ENCODE results near the gene CLK3. TPM values are rescaled to one million over a fixed set of nuclear protein-coding genes. Genes with fewer than 3 reads are reported as not detected.

The CLK3 gene
- 119 and 122 TPM in 2 replicates for total RNA-seq

DNA sequence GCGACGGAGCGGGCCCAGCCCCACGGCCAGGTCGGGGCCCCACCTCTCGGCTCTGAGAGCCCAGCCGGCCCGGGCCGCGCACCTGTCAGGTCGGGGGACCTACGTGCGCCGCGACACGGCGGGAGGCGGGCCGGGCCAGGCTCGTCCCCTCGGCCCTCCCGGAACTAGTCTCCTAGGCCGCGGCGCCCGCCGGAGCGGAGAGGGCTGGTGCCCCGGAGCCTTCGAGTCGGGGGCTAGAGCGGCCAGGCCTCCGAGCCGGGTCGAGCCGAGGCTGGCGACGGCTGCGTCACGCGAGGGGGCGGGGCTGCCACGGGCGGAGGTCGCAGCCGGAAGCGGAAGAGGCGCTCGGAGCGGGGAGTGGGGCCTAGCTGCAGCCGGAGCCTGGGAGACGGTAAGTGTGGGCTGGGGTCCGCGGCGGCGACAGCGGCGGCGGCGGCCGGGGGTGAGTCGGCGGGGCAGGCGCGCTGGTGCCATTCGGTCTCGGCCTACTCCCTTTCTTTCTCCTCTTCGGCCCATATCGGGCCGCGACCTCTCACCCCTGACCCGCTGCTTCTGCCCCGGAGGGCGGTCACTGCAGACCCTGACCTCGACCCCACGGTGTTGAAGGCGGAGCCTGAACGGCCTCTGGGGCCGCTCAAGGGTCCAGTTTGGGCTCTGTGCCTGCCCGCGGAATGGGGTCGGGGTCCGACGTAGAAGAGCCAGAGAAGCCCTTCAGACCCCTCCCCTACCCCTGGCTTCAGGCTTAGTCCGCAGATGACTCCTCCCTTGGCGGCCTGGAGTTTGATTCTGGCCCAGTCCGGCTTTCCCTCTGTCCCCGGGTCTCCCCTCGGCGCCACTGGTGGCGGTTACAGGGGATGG, at the start of gene CLK3:
CLK3 (plus strand) TSS at position 329 of the 858 bp plus-strand sequence. CDS start 3,361 bp downstream, outside the sequence.
- DNase-seq (ENCODE audit: low spot score) = peak; percentile 95
- H3K27ac Mint-ChIP-seq = peak within 1 kb of the TSS; percentile 97
- intact Hi-C loops (cut with micrococcal nuclease) = loop anchor here (1.0 to 2.0 kb wide), 4 partner anchors 17 to 241 kb away; partner anchors contain the start of gene UBL7
- H3K4me3 Mint-ChIP-seq (ENCODE audit: low read depth) = peak within 1 kb of the TSS; percentile 96
- no peaks in the 10 kb centered on the region for H3K9me3 Mint-ChIP-seq
- peaks cover 28% of the 10 kb centered on the region for H3K4me1 Mint-ChIP-seq (ENCODE audit: low read depth)
- peaks cover 29% of the 10 kb centered on the region for H3K36me3 Mint-ChIP-seq (ENCODE audit: low read depth)
- no peaks in the 10 kb centered on the region for H3K27me3 Mint-ChIP-seq (ENCODE audit: low read depth)

DNA sequence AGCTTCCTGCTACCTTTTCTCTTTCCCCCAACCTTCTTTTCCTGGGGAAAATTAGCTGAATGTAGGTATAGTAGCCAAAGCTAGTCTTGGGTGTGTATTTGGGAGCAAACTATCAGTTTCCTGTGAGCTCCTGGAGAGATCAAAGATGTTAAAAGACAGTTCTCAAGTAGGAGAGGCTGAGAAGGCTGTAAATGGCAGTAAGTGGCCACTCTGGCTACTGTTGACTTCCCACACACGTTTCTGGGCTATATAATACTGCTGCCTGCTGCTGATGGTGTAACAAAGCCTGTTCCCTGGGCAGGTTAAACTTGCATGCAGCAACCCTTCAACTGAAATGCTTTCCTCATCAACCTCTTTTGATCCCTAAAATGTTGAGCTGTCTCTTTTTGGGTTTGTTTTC, 47.0 kb upstream of the CLK3 start:
- Mint-ChIP-seq H3K4me3 (ENCODE audit: low read depth) (no peak overlapping the region), H3K27ac (no peak overlapping the region), H3K27me3 (ENCODE audit: low read depth) (no peaks in the 10 kb centered on the region), H3K9me3 (no peaks in the 10 kb centered on the region), H3K4me1 (ENCODE audit: low read depth) (peaks cover 24% of the 10 kb centered on the region), H3K36me3 (ENCODE audit: low read depth) (peaks cover 65% of the 10 kb centered on the region)
- DNase-seq (ENCODE audit: low spot score) = no peak
- intact Hi-C loops (cut with micrococcal nuclease) = no loop called here

DNA sequence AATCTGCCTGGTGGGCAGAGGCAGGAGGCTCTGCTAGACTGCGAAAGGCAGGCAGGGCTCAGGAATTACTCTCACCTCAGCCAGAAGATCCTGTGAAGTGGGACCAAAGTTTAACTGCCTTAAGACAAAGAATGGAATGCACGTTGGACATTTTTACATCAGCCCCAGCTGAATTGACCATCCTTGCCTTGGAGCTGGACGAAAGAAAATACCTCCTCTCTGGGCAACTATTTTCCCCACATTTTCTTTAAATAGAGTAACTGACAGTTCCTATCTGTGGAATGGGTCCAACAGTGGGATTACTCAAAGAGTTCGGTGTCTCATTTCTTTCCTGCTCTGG, 45.9 kb upstream of the CLK3 start:
- Mint-ChIP-seq H3K4me1 (ENCODE audit: low read depth) (peaks cover 26% of the 10 kb centered on the region), H3K27ac (no peak overlapping the region), H3K4me3 (ENCODE audit: low read depth) (no peak overlapping the region), H3K9me3 (no peaks in the 10 kb centered on the region), H3K27me3 (ENCODE audit: low read depth) (no peaks in the 10 kb centered on the region), H3K36me3 (ENCODE audit: low read depth) (peaks cover 65% of the 10 kb centered on the region)
- intact Hi-C loops (cut with micrococcal nuclease) = no loop called here
- DNase-seq (ENCODE audit: low spot score) = no peak

DNA sequence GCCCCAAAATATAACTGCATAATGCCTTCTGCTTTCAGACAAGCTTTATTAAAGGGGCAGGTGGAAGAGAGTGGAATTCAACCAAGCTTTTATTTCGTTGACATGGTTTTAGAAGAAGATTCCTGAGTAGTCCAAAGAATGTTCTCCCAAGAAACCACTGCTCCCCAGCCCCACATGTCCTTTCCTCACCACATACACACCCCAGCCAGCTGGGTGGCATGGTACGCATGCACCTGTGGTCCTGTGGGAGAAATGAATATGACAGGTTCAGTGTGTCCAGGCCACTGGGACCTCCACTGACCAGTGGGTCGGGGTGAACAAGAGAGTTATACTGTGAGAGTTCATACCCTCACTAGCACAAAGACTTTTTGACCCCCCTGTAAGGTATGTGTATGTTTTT, 44.4 kb upstream of the CLK3 start:
- peaks cover 25% of the 10 kb centered on the region for H3K4me1 Mint-ChIP-seq (ENCODE audit: low read depth)
- intact Hi-C loops (cut with micrococcal nuclease) = no loop called here
- H3K4me3 Mint-ChIP-seq (ENCODE audit: low read depth) = no peak overlapping the region
- no peaks in the 10 kb centered on the region for H3K9me3 Mint-ChIP-seq
- H3K36me3 Mint-ChIP-seq (ENCODE audit: low read depth) = peaks cover 73% of the 10 kb centered on the region
- no peak for DNase-seq (ENCODE audit: low spot score)
- H3K27me3 Mint-ChIP-seq (ENCODE audit: low read depth) = no peaks in the 10 kb centered on the region
- H3K27ac Mint-ChIP-seq = no peak overlapping the region

DNA sequence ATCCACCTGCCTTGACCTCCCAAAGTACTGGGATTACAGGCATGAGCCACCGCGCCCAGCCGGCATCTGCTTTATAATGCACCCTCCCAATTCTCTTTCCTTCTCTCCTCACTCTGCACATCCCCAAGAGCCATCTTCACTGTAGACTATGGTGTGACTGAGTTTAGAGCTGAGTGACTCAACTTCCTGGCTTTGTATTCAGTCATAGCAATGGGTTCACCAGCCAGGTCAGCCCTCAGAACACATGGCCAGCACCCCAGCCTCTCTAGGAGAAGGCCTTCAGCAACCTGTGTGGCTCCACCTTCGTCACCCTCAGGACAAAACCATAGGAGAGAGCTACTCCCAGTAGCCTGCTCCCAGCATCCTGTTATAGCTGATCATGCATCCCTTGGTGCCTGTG, 41.6 kb upstream of the CLK3 start:
- Mint-ChIP-seq H3K4me3 (ENCODE audit: low read depth) (no peak overlapping the region), H3K9me3 (no peaks in the 10 kb centered on the region), H3K27ac (peak overlapping the region; percentile 54), H3K36me3 (ENCODE audit: low read depth) (peaks cover 68% of the 10 kb centered on the region), H3K27me3 (ENCODE audit: low read depth) (no peaks in the 10 kb centered on the region), H3K4me1 (ENCODE audit: low read depth) (peaks cover 10% of the 10 kb centered on the region)
- DNase-seq (ENCODE audit: low spot score) = no peak
- intact Hi-C loops (cut with micrococcal nuclease) = no loop called here

DNA sequence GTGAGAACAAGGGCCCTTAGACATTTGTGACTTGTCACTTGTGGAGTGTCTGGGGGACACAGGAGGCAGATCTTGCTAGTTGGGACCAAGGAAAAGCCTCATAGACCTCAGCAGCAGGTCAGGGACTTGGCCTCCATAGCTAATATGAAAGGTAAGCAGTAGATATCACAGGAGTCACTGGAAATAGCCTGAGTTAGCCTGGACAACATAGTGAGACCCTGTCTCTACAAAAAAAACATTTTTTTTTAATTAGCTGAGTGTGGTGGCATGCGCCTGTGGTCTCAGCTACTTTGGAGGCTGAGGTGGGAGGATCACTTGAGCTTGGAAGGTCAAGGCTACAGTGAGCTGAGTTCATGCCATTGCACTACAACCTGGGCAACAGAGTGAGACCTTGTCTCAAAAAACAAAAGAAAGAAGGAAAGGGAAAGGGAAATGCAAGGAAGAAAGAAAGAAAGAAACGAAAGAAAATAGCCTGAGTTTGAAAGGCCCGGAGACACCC, 37.1 kb upstream of the CLK3 start:
- Mint-ChIP-seq H3K4me1 (ENCODE audit: low read depth) (peaks cover 11% of the 10 kb centered on the region), H3K36me3 (ENCODE audit: low read depth) (peaks cover 47% of the 10 kb centered on the region), H3K27ac (peak overlapping the region; percentile 72), H3K4me3 (ENCODE audit: low read depth) (no peak overlapping the region), H3K27me3 (ENCODE audit: low read depth) (no peaks in the 10 kb centered on the region), H3K9me3 (no peaks in the 10 kb centered on the region)
- intact Hi-C loops (cut with micrococcal nuclease) = no loop called here
- DNase-seq (ENCODE audit: low spot score) = no peak

DNA sequence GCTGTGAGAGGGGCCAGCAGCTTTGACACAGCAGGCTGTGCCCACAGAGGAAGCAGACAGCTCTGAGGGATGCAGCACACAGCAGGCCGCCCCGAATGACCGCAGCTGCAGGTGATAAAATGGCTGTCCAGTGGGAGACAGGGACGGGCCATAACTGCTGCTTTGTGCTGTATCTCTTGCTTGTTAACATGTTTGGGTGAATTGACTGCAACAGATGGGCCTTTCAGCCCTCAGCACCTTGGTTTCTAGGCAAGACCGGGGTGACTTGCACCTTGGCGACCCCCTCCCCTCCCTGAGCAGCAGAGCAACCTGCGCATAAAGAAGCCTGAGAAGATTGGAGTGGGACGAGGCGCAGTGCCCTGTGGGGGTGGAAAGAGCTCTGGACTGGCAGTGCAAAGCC, 36.6 kb upstream of the CLK3 start:
- Mint-ChIP-seq H3K4me1 (ENCODE audit: low read depth) (peaks cover 10% of the 10 kb centered on the region), H3K9me3 (no peaks in the 10 kb centered on the region), H3K36me3 (ENCODE audit: low read depth) (peaks cover 47% of the 10 kb centered on the region), H3K27me3 (ENCODE audit: low read depth) (no peaks in the 10 kb centered on the region), H3K27ac (no peak overlapping the region), H3K4me3 (ENCODE audit: low read depth) (no peak overlapping the region)
- intact Hi-C loops (cut with micrococcal nuclease) = no loop called here
- no peak for DNase-seq (ENCODE audit: low spot score)

DNA sequence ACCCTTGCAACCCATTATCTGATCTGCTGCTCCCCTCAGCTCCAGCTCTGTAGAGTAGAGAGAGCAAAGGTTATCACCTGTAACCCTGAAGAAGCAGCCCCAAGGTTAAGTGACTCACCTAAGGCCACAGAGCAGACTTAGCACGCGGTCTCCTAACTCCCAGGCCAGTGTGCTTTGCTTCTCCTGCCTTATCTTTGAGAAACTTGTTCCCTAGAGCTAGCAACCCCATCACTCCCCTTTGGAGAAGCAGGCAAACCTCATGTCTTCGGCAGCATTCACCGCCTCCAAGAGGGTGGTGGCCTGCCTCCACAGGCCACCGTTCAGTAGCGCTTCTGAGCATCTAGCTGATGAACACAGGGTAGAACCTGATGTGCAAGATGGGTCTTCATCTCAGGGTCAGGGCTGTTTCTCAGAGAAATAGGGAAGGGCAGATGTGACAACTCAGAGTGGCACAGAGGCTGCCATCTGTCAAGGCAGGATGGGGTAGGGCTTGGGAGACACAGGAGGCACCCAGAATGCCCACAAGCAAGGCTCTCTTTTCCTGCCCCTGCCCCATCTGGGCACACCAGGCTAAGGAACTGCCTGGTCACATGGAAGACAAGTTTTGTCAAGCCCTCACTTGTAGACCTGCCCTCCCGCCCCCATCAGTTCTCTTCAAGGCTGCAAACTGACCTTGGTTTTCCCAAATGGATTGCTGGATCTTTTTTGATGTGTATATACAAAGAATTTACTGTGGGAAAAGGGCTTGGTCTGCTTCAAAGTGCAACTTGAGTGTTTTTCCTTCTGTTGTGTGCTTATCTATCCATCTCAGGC, 34.9 kb upstream of the CLK3 start:
- intact Hi-C loops (cut with micrococcal nuclease) = no loop called here
- no peak for DNase-seq (ENCODE audit: low spot score)
- H3K4me3 Mint-ChIP-seq (ENCODE audit: low read depth) = no peak overlapping the region
- H3K27ac Mint-ChIP-seq = peak overlapping the region; percentile 17
- H3K9me3 Mint-ChIP-seq = no peaks in the 10 kb centered on the region
- no peaks in the 10 kb centered on the region for H3K27me3 Mint-ChIP-seq (ENCODE audit: low read depth)
- H3K36me3 Mint-ChIP-seq (ENCODE audit: low read depth) = peaks cover 37% of the 10 kb centered on the region
- H3K4me1 Mint-ChIP-seq (ENCODE audit: low read depth) = peaks cover 10% of the 10 kb centered on the region

DNA sequence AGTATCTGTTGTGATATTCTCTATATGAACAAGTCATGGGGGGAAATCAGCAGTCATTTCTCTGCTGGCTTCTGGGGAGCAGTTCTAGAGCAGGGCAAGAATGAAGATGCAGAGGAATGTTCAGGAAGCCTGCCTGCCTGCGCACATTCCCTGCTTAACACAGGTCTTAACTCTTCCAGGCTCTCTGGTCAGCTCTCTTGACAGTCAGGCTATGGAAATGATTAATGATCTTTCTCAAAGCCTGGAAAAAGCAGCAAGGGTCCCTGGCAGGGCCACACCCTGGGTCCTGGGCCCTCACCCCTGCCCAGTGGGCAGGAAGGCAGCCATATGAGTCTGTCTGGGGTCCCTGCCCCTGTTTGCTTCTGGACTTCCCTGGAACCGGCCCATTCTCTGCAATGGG, 31.4 kb upstream of the CLK3 start:
- Mint-ChIP-seq H3K36me3 (ENCODE audit: low read depth) (peaks cover 30% of the 10 kb centered on the region), H3K27me3 (ENCODE audit: low read depth) (no peaks in the 10 kb centered on the region), H3K9me3 (no peaks in the 10 kb centered on the region), H3K27ac (peak overlapping the region; percentile 38), H3K4me1 (ENCODE audit: low read depth) (peaks cover 8% of the 10 kb centered on the region), H3K4me3 (ENCODE audit: low read depth) (no peak overlapping the region)
- intact Hi-C loops (cut with micrococcal nuclease) = no loop called here
- no peak for DNase-seq (ENCODE audit: low spot score)

DNA sequence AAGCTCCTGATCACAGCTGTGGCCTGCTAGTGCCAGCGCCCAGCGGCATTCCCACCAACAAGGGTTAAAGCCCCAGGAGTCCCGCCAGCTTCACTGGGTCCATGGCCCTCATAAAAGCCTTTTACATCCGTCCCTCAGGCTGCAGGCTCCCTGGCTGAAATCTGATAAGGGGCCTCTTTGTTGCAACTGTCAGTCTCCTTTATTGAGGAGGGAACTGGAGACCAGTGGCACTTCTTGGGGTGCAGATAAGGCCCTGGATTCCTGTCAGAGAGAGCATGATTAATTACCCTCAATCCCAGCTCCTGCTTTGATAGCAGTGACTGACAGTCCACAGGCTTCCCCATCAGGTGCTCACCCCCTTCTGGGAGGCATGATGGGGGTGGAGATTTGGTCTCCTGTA, 30.9 kb upstream of the CLK3 start:
- H3K4me1 Mint-ChIP-seq (ENCODE audit: low read depth) = peaks cover 5% of the 10 kb centered on the region
- no peak for DNase-seq (ENCODE audit: low spot score)
- peaks cover 29% of the 10 kb centered on the region for H3K36me3 Mint-ChIP-seq (ENCODE audit: low read depth)
- no peak overlapping the region for H3K4me3 Mint-ChIP-seq (ENCODE audit: low read depth)
- peak overlapping the region; percentile 38 for H3K27ac Mint-ChIP-seq
- intact Hi-C loops (cut with micrococcal nuclease) = no loop called here
- no peaks in the 10 kb centered on the region for H3K27me3 Mint-ChIP-seq (ENCODE audit: low read depth)
- no peaks in the 10 kb centered on the region for H3K9me3 Mint-ChIP-seq

DNA sequence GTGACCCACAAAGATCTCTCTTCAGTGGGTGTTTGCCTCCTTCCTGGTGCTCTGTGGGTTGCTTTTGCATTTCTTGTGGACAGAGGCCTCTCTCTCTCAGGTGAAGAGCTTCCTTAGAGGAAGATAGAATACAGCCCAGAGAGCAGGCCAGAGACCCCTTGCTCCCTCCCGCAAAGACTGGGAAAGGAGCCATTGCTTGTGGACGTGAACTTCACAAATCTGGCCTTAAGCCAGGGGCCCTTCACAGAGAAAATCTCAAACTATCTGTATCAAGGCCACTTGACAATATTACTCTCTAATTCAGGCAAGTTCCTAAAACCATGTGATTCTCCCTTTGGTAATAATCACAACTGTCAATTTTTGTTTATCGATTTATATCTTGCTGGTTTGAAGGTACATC, 30.4 kb upstream of the CLK3 start:
- DNase-seq (ENCODE audit: low spot score) = no peak
- Mint-ChIP-seq H3K27ac (no peak overlapping the region), H3K4me1 (ENCODE audit: low read depth) (peaks cover 5% of the 10 kb centered on the region), H3K4me3 (ENCODE audit: low read depth) (no peak overlapping the region), H3K27me3 (ENCODE audit: low read depth) (no peaks in the 10 kb centered on the region), H3K36me3 (ENCODE audit: low read depth) (peaks cover 33% of the 10 kb centered on the region), H3K9me3 (no peaks in the 10 kb centered on the region)
- intact Hi-C loops (cut with micrococcal nuclease) = no loop called here

DNA sequence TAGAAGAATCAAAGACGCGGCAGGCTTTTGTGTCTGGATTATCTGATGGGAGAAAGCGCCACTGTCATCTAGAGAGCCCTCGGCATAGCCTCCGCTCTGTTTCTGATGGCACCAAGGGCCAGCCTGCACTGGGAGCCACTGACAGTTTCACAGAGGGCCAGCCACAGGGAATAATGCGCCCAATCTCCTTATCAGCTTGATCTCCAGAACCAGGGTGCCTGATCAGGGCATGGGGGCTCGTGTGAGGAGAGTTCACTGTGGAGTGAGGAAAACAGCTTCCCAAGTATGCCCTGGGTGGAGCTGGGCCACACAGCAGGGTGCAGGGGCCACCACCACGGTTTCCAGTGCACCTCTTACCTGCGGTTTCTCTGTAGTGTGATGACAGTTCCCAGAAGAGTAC, 29.8 kb upstream of the CLK3 start:
- intact Hi-C loops (cut with micrococcal nuclease) = no loop called here
- Mint-ChIP-seq H3K36me3 (ENCODE audit: low read depth) (peaks cover 40% of the 10 kb centered on the region), H3K27ac (no peak overlapping the region), H3K9me3 (no peaks in the 10 kb centered on the region), H3K4me1 (ENCODE audit: low read depth) (peaks cover 5% of the 10 kb centered on the region), H3K4me3 (ENCODE audit: low read depth) (no peak overlapping the region), H3K27me3 (ENCODE audit: low read depth) (no peaks in the 10 kb centered on the region)
- no peak for DNase-seq (ENCODE audit: low spot score)

DNA sequence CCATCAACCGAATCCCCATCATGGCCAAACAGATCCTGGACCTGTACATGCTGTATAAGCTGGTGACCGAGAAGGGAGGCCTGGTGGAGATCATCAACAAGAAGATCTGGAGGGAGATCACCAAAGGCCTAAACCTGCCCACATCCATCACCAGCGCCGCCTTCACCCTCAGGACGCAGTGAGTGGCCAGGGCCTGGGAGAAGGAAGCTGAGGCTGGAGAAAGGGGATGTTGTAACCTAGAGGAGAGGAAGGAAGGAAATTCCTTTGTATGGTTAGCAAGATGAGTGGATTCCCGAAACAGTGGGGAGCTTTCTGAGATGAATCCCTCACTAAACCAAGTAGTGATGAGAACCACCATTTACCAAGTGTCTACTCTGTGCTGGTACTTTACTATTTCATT, 25.8 kb upstream of the CLK3 start:
- Mint-ChIP-seq H3K27ac (no peak overlapping the region), H3K4me3 (ENCODE audit: low read depth) (no peak overlapping the region), H3K27me3 (ENCODE audit: low read depth) (no peaks in the 10 kb centered on the region), H3K9me3 (no peaks in the 10 kb centered on the region), H3K36me3 (ENCODE audit: low read depth) (peaks cover 49% of the 10 kb centered on the region), H3K4me1 (ENCODE audit: low read depth) (no peaks in the 10 kb centered on the region)
- DNase-seq (ENCODE audit: low spot score) = no peak
- intact Hi-C loops (cut with micrococcal nuclease) = no loop called here
